ENCODE data around the gene LGALS9.
A peak's percentile ranks its signal among the peaks of the same experiment; 100 is the strongest.

The LGALS9 gene

DNA sequence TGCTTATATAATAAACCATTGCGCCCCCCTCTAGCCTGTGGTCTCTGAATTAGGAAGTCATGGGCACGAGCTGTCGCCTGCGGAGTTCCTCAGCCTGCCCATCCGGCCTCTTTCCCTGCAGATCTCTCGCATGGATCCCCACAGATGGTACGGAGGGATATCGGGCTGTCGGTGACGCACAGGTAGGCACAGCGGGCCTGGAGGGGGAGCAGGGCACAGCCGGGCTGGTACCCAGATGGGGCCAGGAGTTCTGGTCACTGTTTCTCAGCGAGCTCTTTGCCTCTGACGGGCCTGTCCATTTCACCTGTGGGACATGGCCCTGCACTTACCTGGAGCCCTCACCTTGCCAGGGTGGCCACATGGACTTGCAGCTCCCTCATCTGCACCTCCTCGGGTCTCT lies 42.6 kb upstream of the LGALS9 start:
- H3K36me3 Mint-ChIP-seq (ENCODE audit: low read depth), result peaks cover 25% of the 10 kb centered on the region
- TF ChIP-seq, protein P1, sequence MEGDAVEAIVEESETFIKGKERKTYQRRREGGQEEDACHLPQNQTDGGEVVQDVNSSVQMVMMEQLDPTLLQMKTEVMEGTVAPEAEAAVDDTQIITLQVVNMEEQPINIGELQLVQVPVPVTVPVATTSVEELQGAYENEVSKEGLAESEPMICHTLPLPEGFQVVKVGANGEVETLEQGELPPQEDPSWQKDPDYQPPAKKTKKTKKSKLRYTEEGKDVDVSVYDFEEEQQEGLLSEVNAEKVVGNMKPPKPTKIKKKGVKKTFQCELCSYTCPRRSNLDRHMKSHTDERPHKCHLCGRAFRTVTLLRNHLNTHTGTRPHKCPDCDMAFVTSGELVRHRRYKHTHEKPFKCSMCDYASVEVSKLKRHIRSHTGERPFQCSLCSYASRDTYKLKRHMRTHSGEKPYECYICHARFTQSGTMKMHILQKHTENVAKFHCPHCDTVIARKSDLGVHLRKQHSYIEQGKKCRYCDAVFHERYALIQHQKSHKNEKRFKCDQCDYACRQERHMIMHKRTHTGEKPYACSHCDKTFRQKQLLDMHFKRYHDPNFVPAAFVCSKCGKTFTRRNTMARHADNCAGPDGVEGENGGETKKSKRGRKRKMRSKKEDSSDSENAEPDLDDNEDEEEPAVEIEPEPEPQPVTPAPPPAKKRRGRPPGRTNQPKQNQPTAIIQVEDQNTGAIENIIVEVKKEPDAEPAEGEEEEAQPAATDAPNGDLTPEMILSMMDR (IDR thresholded peaks at IDR 0.05; ENCODE audit: unreplicated experiment in 3 of 3), result no peak
- peaks cover 9% of the 10 kb centered on the region for H3K27me3 Mint-ChIP-seq (ENCODE audit: low read depth)
- H3K4me1 Mint-ChIP-seq, result peaks cover 62% of the 10 kb centered on the region
- H3K4me3 Mint-ChIP-seq, result no peak overlapping the region
- H3K27ac Mint-ChIP-seq, result no peak overlapping the region
- no peaks in the 10 kb centered on the region for H3K9me3 Mint-ChIP-seq

DNA sequence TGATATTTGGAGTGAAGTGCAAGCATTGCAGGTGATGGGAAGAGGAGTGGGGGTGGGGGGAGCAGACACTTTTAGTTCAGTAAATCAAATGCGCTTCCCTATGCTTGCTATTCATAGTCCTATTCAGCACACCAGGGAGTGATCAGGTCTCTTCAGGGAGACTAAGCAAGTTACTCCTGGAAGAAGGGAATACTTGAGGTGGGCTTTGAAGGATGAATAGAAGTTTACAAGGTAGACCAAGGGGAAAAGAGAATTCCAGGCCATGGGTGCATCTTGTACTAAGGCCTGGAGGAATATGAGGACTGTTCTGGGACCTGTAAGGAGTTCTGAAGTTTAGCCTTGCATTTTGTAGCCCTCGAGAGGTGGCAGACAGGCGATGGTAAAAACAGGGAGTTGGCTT lies 40.1 kb upstream of the LGALS9 start:
- peaks cover 3% of the 10 kb centered on the region for H3K27me3 Mint-ChIP-seq (ENCODE audit: low read depth)
- peaks cover 54% of the 10 kb centered on the region for H3K4me1 Mint-ChIP-seq
- TF ChIP-seq, protein P1 (IDR thresholded peaks at IDR 0.05; ENCODE audit: unreplicated experiment in 3 of 3), result no peak
- H3K9me3 Mint-ChIP-seq, result no peaks in the 10 kb centered on the region
- H3K27ac Mint-ChIP-seq, result peak overlapping the region in 2 of 3 experiments; percentile 16 to 88
- peak overlapping the region in 1 of 3 experiments; percentile 18 for H3K4me3 Mint-ChIP-seq
- H3K36me3 Mint-ChIP-seq (ENCODE audit: low read depth), result peaks cover 20% of the 10 kb centered on the region

DNA sequence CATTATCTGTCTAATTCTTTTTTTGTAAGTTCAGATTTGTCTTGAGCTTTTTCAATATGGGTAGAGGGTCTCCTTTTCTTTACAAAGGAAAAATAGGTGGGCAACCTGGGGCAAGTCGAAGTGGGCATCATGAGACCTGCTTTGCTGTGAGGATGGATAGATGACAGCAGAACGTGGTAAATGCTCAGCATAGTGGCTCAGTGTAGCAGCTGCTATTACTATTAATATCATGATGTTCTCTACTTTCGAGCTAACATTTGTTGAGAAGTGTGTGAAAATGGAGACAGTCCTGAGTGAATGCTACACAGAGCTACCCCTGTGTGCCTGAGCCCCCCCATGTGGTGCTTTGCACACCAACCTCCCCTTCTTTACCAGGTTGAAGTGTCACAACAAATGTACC lies 39.0 kb upstream of the LGALS9 start:
- H3K4me1 Mint-ChIP-seq, result peaks cover 55% of the 10 kb centered on the region
- TF ChIP-seq, protein P1 (IDR thresholded peaks at IDR 0.05; ENCODE audit: unreplicated experiment in 3 of 3), result no peak
- peaks cover 24% of the 10 kb centered on the region for H3K36me3 Mint-ChIP-seq (ENCODE audit: low read depth)

DNA sequence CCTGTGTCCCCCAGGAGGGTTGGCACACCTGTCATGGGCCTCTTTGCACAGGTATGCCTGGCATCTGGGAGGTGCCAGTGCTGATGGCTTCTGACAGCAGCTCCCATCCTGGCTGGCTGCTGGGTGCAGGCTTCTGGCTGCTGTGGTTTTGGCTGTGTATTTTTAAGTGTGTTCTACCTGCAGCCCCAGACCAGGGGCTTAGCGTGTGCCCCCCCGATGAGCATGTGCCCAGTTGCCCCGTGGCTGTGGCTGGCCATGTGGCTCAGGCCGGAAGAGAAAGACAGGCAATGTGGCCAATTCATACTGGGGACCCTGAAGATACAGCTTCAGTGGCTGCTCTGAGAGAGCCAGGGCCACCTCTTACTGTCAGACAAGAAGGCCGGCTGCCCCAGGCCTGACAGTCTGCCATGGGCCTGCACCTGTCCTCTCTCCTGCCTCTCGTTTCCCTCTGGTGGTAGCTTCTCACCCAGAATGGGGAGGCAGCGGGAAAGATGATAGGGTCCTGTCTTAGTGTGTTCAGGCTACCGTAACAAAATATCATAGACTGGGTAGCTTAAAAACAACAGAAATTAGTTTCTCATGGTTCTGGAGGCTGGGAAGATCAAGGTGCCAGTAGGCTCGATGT lies 37.6 kb upstream of the LGALS9 start:
- Mint-ChIP-seq H3K27ac (no peak overlapping the region), H3K9me3 (no peaks in the 10 kb centered on the region)

More for the DNA sequence above, 39.0 kb upstream of the LGALS9 start:
- no peaks in the 10 kb centered on the region for H3K27me3 Mint-ChIP-seq (ENCODE audit: low read depth)
- H3K27ac Mint-ChIP-seq, result peak overlapping the region; percentile 43 to 73 (median 69)
- no peaks in the 10 kb centered on the region for H3K9me3 Mint-ChIP-seq
- peak overlapping the region in 1 of 3 experiments; percentile 62 for H3K4me3 Mint-ChIP-seq

DNA sequence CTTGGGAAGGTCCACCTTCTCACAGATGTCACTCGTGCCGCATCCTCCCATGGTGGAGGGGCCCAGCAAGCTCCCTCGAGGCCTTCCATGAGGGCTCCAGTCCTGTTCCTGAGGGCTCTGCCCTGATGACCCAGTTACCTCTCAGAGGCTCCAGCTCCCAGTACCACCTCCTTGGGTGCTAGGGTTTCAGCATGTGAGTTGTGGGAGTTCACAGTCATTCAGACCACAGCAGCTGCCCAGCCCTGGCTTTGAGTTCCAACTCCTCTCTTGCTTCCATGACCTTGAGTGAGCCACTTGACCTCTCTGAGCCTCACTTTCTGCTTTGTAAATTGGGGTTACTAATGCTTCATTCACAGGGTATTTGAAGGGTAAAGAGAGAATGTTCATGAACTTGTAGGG lies 37.1 kb upstream of the LGALS9 start:
- Mint-ChIP-seq H3K36me3 (ENCODE audit: low read depth) (peaks cover 24% of the 10 kb centered on the region), H3K4me3 (no peak overlapping the region), H3K4me1 (peaks cover 55% of the 10 kb centered on the region), H3K27me3 (ENCODE audit: low read depth) (no peaks in the 10 kb centered on the region), H3K27ac (no peak overlapping the region), H3K9me3 (no peaks in the 10 kb centered on the region)
- TF ChIP-seq, protein P1 (IDR thresholded peaks at IDR 0.05; ENCODE audit: unreplicated experiment in 3 of 3), result no peak

More for the DNA sequence above, 37.6 kb upstream of the LGALS9 start:
- H3K4me3 Mint-ChIP-seq, result no peak overlapping the region
- TF ChIP-seq, protein P1 (IDR thresholded peaks at IDR 0.05; ENCODE audit: unreplicated experiment in 3 of 3), result no peak
- H3K4me1 Mint-ChIP-seq, result peaks cover 55% of the 10 kb centered on the region
- H3K27me3 Mint-ChIP-seq (ENCODE audit: low read depth), result no peaks in the 10 kb centered on the region
- peaks cover 22% of the 10 kb centered on the region for H3K36me3 Mint-ChIP-seq (ENCODE audit: low read depth)

DNA sequence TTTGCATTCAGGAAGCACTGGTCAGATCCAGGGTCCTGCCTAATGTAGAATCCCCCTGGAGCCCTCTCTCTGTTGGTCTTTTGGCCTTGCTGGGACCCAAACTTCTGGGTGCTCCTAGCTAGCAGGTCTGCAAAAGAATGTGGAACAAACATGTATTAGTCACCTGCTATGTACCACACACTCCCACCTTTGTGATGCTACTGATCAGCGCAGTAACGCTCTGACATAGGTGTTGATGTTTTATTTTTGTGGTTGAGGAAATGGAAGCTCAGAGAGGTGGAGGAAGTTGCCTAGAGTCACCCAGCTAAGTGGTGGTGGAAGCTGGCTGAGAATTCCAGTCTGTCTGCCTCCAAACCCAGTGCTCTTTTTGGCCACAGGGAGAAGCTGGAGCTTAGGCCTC lies 35.8 kb upstream of the LGALS9 start:
- no peak overlapping the region for H3K27ac Mint-ChIP-seq
- H3K4me3 Mint-ChIP-seq, result no peak overlapping the region
- TF ChIP-seq, protein P1 (IDR thresholded peaks at IDR 0.05; ENCODE audit: unreplicated experiment in 3 of 3), result no peak
- H3K9me3 Mint-ChIP-seq, result no peaks in the 10 kb centered on the region
- peaks cover 17% of the 10 kb centered on the region for H3K36me3 Mint-ChIP-seq (ENCODE audit: low read depth)
- peaks cover 46% of the 10 kb centered on the region for H3K4me1 Mint-ChIP-seq
- H3K27me3 Mint-ChIP-seq (ENCODE audit: low read depth), result no peaks in the 10 kb centered on the region

All from nephron (organoid).